GM23338 (cell line): Measurements from ENCODE around the gene FUCA1. TPM values are rescaled to one million over a fixed set of nuclear protein-coding genes. Genes with fewer than 3 reads are reported as not detected.

Experiments
- ATAC-seq: fragments of 200-7000 bp; cut with Tn5 transposase; 3 replicates; pipeline ENCODE4 v1.9.1; 2020
- DNase-seq: peaks from one replicate; pipeline ENCODE4 v3.0.0-alpha.2; 2015; ENCODE audit warnings: low spot score
- H2AFZ ChIP-seq: fragments of 200-600 bp; sonication (generic); 2 replicates; pipeline ENCODE4 v1.8.0; 2016; ENCODE audit warnings: antibody characterized with exemption, mild to moderate bottlenecking, moderate library complexity
- H3F3A ChIP-seq: fragments of 200-600 bp; sonication (generic); replicated peaks from 2 replicates; pipeline ENCODE4 v1.8.0; 2017; ENCODE audit warnings: antibody characterized with exemption, mixed run types, low read depth
- H3K27ac ChIP-seq: fragments of 200-600 bp; sonication (generic); 2 replicates; pipeline ENCODE4 v1.6.1; 2016; ENCODE audit warnings: low read depth
- H3K27me3 ChIP-seq: fragments of 200-600 bp; sonication (generic); 2 replicates; pipeline ENCODE4 v1.8.0; 2016; ENCODE audit warnings: mild to moderate bottlenecking, mixed run types, moderate library complexity; ENCODE audit not compliant: insufficient read depth
- H3K36me3 ChIP-seq: fragments of 200-600 bp; sonication (generic); 2 replicates; pipeline ENCODE4 v1.8.0; 2016; ENCODE audit warnings: mild to moderate bottlenecking; ENCODE audit not compliant: insufficient read depth
- H3K4me1 ChIP-seq: fragments of 200-600 bp; sonication (generic); 2 replicates; pipeline ENCODE4 v1.8.0; 2016; ENCODE audit warnings: mild to moderate bottlenecking, moderate library complexity; ENCODE audit not compliant: insufficient read depth
- H3K4me2 ChIP-seq: fragments of 200-600 bp; sonication (generic); 2 replicates; pipeline ENCODE4 v1.7.1; 2017; ENCODE audit warnings: mixed run types
- H3K4me3 ChIP-seq: fragments of 200-600 bp; sonication (generic); 2 replicates; pipeline ENCODE4 v1.6.1; 2016; ENCODE audit warnings: mixed run types
- H3K79me2 ChIP-seq: fragments of 200-600 bp; sonication (generic); replicated peaks from 2 replicates; pipeline ENCODE4 v1.8.0; 2017; ENCODE audit warnings: mild to moderate bottlenecking; ENCODE audit not compliant: insufficient read depth
- H3K9me2 ChIP-seq: fragments of 200-600 bp; sonication (generic); 2 replicates; pipeline ENCODE4 v1.8.0; 2017; ENCODE audit not compliant: insufficient read depth
- H4K20me1 ChIP-seq: fragments of 200-600 bp; sonication (generic); replicated peaks from 2 replicates; pipeline ENCODE4 v1.8.0; 2017; ENCODE audit warnings: mild to moderate bottlenecking; ENCODE audit not compliant: insufficient read depth
- H3K27ac Mint-ChIP-seq: 2 replicates; pipeline ENCODE4 v1.8.0; 2020; ENCODE audit warnings: inconsistent platforms, mild to moderate bottlenecking, moderate library complexity, mixed read lengths
- H3K27me3 Mint-ChIP-seq: 3 replicates; pipeline ENCODE4 v1.8.0; 2022; ENCODE audit warnings: low read depth, mild to moderate bottlenecking, moderate library complexity, mixed read lengths, inconsistent platforms; ENCODE audit not compliant: insufficient read depth, poor library complexity
- H3K36me3 Mint-ChIP-seq: 3 replicates; pipeline ENCODE4 v1.8.0; 2021; ENCODE audit warnings: low read depth, mild to moderate bottlenecking, inconsistent platforms, moderate library complexity, mixed read lengths
- H3K4me1 Mint-ChIP-seq: 3 replicates; pipeline ENCODE4 v1.8.0; 2020; ENCODE audit warnings: mild to moderate bottlenecking, inconsistent platforms, mixed read lengths
- H3K4me3 Mint-ChIP-seq: 3 replicates; pipeline ENCODE4 v1.8.0; 2021; ENCODE audit warnings: moderate library complexity, mild to moderate bottlenecking, inconsistent platforms, mixed read lengths
- H3K9me3 Mint-ChIP-seq: 3 replicates; pipeline ENCODE4 v1.8.0; 2020; ENCODE audit warnings: moderate library complexity, mild to moderate bottlenecking, inconsistent platforms, mixed read lengths
- CREB1 ChIP-seq: fragments of 250-450 bp; sonication (Bioruptor Pico); IDR thresholded peaks from 2 replicates; pipeline ENCODE4 v1.5.0; 2020; ENCODE audit warnings: low read depth, mild to moderate bottlenecking, moderate library complexity
- CTCF ChIP-seq, 2 experiments: fragments of 200-600 bp in 1 of 2; sonication (generic) in 1 of 2; conservative IDR thresholded peaks; 2 replicates each; pipeline versions ENCODE4 v1.5.1 to v1.6.1; 2016 to 2017; ENCODE audit warnings: antibody characterized with exemption in 2 of 2, low read depth in 2 of 2, mild to moderate bottlenecking in 2 of 2, moderate library complexity in 1 of 2
- ETS1 ChIP-seq: IDR thresholded peaks from 2 replicates; pipeline ENCODE4 v1.6.1; 2016; ENCODE audit warnings: antibody characterized with exemption
- EZH2 ChIP-seq: fragments of 200-600 bp; sonication (generic); IDR thresholded peaks from one replicate; pipeline ENCODE4 v1.8.0; 2017; ENCODE audit warnings: antibody characterized with exemption, mild to moderate bottlenecking, low read depth; ENCODE audit not compliant: unreplicated experiment
- EZH2phosphoT487 ChIP-seq: fragments of 200-600 bp; sonication (generic); IDR thresholded peaks from one replicate; pipeline ENCODE4 v1.8.1; 2018; ENCODE audit warnings: antibody characterized with exemption; ENCODE audit not compliant: unreplicated experiment
- JUNB ChIP-seq: IDR thresholded peaks from one replicate; pipeline ENCODE4 v1.6.1; 2016; ENCODE audit warnings: antibody characterized with exemption; ENCODE audit not compliant: unreplicated experiment
- NANOG ChIP-seq: IDR thresholded peaks from 2 replicates; pipeline ENCODE4 v1.6.1; 2016; ENCODE audit warnings: antibody characterized with exemption, borderline replicate concordance
- POLR2AphosphoS5 ChIP-seq: IDR thresholded peaks from 2 replicates; pipeline ENCODE4 v1.6.1; 2016; ENCODE audit warnings: antibody characterized with exemption, low read depth
- REST ChIP-seq: IDR thresholded peaks from one replicate; pipeline ENCODE4 v1.6.1; 2018; ENCODE audit warnings: antibody characterized with exemption; ENCODE audit not compliant: unreplicated experiment
- STAT1 ChIP-seq: IDR thresholded peaks from one replicate; pipeline ENCODE4 v1.6.1; 2016; ENCODE audit warnings: antibody characterized with exemption; ENCODE audit not compliant: unreplicated experiment
- ZNF114 ChIP-seq: fragments of 250-450 bp; sonication (Bioruptor Pico); IDR thresholded peaks from 2 replicates; pipeline ENCODE4 v1.5.0; 2020; ENCODE audit warnings: mild to moderate bottlenecking, moderate library complexity
- ZNF331 ChIP-seq: fragments of 250-450 bp; sonication (Bioruptor Pico); IDR thresholded peaks from 2 replicates; pipeline ENCODE4 v1.5.0; 2020; ENCODE audit warnings: low read depth, mild to moderate bottlenecking, moderate library complexity
- ZNF462 ChIP-seq: fragments of 250-450 bp; sonication (Bioruptor Pico); IDR thresholded peaks from 2 replicates; pipeline ENCODE4 v1.5.0; 2020; ENCODE audit warnings: mild to moderate bottlenecking, moderate library complexity
- polyA plus RNA-seq: library from polyadenylated mRNA; unstranded; fragments of >200 nt; fragmentation: Nextera tagmentation; extraction: Ambion mirVana; gene quantifications from 2 replicates; pipeline ENCODE4 v1.2.1, GENCODE V29; 2016
- total RNA-seq: library from RNA; depleted of rRNA; stranded (reverse); fragments of >200 nt; shearing (Covaris generic); gene quantifications from 2 replicates; pipeline ENCODE4 v1.2.3, GENCODE V29; 2014

The FUCA1 gene
- total and polyA plus RNA-seq, 2 experiments from 2014 or later = 4.4 to 8.5 TPM

GRCh38 chr1:23862640-23863039, 5.5 kb downstream of the FUCA1 start:
- Histone ChIP-seq H3K27me3 (peaks cover 17% of the 10 kb centered on the region), H4K20me1 (no peaks in the 10 kb centered on the region), H3K27ac (no peak overlapping the region), H3K9me2 (no peaks in the 10 kb centered on the region), H3K79me2 (no peaks in the 10 kb centered on the region), H2AFZ (no peak overlapping the region), H3F3A (no peaks in the 10 kb centered on the region), H3K4me3 (no peak overlapping the region), H3K4me2 (no peak overlapping the region), H3K4me1 (peaks cover 3% of the 10 kb centered on the region; the same call in 1 of the 2 replicates), H3K36me3 (no peaks in the 10 kb centered on the region)
- ATAC-seq = no peak
- H3K4me1 Mint-ChIP-seq = no peaks in the 10 kb centered on the region
- TF ChIP-seq CTCF (conservative IDR thresholded peaks at IDR 0.05; ENCODE audit: low read depth in 2 of 2) = no peak
- TF ChIP-seq ZNF462 (CRISPR knock-in tag) = no peak
- TF ChIP-seq ETS1 = no peak
- no peak for TF ChIP-seq JUNB
- no peak for TF ChIP-seq ZNF331 (CRISPR knock-in tag)
- no peak for TF ChIP-seq REST
- no peak for TF ChIP-seq NANOG
- no peak for TF ChIP-seq EZH2
- TF ChIP-seq ZNF114 (CRISPR knock-in tag) = no peak
- no peak for TF ChIP-seq POLR2AphosphoS5
- TF ChIP-seq EZH2phosphoT487 = no peak
- no peak for TF ChIP-seq CREB1 (CRISPR knock-in tag)
- no peak for TF ChIP-seq STAT1
- H3K27me3 Mint-ChIP-seq = peaks cover 18% of the 10 kb centered on the region
- no peak for DNase-seq
- no peaks in the 10 kb centered on the region for H3K9me3 Mint-ChIP-seq
- no peak overlapping the region for H3K27ac Mint-ChIP-seq
- H3K36me3 Mint-ChIP-seq = no peaks in the 10 kb centered on the region
- no peak overlapping the region for H3K4me3 Mint-ChIP-seq
